Stimulated activated CD8-positive, alpha-beta memory T cell treated with anti-CD3 and anti-CD28 coated beads, Interleukin-15, amount 100 ng/mL, for 48 hours (primary cell): Measurements from ENCODE around the gene IFT43.

ENCODE experiments used
- DNase-seq, 2 donors: peaks; one replicate each; pipeline ENCODE4 v3.0.0-alpha.2; 2020; ENCODE audit warnings: low read depth in 2 of 2

IFT43 gene

GRCh38 chr14:75985618-75986438 lies at the start of gene IFT43:
Gene IFT43 (plus strand): TSS chr14:75985763. CDS start chr14:75985787, 24 bp downstream.
- DNase-seq: peak; percentile 79 to 80

DNA sequence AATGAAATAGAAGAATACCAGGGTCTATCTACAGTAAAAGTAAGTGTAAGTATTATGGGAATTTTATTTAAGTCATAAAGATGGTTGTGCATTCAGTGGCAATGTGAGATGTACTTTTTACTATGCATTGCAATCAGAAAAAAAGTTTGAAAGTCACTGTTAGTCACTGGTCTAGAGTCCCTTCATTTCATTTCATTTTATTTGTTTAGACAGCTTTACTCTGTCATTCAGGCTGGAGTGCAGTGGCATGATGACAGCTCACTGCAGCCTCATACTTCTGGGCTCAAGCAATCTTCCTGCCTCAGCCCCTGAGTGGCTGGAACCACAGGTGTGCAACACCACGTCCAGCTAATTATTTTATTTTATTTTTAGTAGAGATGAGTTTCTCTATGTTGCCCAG lies 46.4 kb upstream of the IFT43 start:
- no peak for DNase-seq

DNA sequence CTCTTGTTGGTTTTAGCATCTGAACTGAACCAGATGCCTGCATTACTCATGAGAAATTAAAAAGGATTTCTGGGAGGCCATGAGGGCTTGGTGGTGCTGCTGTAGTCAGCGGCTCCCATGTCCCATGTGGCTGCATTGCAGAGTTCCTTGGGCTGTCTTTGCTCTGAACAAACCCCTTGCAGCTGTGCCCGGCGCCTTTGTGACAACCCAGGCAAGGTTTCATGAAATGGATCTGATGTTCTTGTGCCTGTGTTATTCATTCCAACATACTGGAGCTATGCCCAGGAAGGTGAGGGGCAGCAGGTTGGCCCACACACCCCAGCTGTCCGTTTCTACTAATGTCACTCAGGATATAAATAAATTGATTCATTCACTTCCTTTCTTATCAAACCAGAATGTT lies 44.5 kb upstream of the IFT43 start:
- no peak for DNase-seq

DNA sequence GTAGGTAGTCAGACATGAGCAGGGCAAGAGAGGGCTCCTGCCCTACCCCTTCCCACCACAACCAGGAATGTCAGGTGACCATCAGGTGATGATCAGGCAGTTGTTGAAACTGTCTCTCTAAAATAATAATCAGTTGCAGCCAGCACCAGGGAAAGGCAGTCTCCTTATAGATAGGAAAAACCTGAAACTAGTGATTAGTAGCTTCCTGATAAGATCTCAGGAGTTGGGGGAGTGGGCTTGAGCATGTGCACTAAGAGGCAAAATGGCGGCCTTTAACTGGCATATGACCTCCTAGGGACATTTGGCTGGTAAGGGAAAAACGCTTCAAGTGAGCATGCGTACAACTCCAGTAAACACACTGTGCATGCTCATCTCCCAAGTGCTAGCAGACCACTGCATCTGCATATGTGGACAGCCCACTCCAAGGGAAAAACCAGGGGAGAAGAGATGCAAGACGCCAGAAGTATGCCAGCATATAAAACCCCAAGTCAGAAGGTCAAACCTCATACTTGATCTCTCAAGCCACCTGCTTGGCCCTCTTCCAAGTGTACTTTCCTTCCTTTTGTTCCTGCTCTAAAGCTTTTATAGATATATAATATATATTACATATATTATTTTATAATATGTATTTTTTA lies 40.8 kb upstream of the IFT43 start:
- no peak for DNase-seq

DNA sequence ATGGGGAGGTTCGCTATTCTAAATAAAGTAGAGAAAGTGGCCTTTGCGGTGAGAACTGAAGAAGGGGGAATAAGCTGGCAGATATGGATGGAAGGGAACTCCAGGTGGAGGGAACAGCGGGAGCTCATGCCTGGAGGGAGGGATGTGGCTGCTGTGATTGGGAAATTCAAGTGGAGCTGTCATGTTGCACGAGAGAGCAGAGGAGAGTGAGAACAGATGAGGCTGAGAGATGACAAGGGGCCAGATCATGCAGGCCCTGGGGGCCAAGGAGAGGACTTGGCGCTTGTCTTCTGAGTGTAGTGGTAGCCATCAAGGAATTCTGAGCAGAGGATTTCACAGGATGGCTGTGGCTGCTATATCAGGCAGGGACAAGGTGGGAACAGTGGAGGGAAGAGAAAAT lies 38.8 kb upstream of the IFT43 start:
- no peak for DNase-seq

- no peak for DNase-seq
Measured at GRCh38 chr14:75952489-75952888, 33.1 kb upstream of the IFT43 start.

DNA sequence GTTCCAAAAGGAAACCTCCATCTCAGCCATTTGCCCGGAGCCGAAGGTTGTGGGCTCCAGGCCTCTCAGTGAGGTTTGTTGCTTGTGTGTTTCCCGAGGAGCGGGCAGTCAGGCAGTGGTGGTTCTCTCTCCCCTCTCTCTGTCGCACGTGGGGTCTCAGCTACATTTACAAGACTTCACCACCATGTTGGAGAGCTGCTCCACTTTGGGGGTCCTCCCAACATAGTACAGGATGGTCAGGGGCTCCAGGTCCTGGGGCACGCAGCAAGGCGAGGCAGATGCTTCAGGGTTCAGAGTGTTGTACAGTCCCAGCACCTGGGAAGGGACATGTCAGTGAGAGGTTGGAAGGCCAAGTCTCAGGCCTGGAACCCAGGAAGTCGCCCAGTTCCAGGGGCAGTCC lies 26.5 kb upstream of the IFT43 start:
- no peak for DNase-seq

GRCh38 chr14:75960231-75960630 lies 25.3 kb upstream of the IFT43 start:
- DNase-seq: no peak

DNA sequence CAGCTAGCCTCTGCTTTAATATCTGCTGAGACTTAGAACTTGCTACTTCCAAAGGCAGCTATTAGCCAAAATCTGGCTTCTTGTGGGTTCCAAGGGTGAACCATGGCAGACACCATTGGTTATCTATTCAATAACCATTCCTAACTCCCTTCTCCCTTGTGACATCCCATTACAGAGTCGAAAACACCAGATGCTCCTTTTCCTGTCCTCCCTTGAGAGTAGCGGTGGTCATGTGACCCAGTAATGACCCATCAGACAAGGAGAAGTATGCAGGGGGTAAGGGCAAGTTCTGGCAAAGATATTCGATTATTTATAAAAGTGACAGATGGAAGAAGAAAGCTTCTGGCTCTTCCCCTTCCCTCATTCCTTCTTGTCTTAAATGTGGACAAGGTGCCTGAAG lies 23.9 kb upstream of the IFT43 start:
- no peak for DNase-seq

GRCh38 chr14:75967866-75968265 lies 17.7 kb upstream of the IFT43 start:
- DNase-seq: no peak

GRCh38 chr14:75968456-75968855 lies 17.1 kb upstream of the IFT43 start:
- no peak for DNase-seq

- DNase-seq: no peak
Measured at GRCh38 chr14:75969126-75969525, 16.4 kb upstream of the IFT43 start.

DNA sequence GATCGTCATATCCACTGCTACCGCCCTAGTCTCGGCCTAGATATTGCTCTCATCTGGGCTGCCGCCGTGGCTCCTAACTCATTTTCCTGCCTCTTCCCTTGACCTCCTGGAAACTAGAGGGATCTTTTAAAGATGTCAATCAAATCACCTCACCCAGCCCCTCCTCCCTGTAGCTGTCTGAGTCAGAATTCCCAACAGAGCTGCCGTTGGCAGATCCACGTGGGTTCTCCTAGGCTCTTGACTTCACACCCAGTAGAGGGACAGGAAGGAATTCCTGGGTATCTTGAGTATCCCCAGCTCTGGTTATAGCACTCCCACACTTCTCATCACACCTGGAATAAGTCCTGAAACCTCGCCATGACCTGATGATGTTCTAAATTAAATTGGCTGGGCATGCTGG lies 15.7 kb upstream of the IFT43 start:
- DNase-seq: no peak

GRCh38 chr14:75970989-75971388 lies 14.6 kb upstream of the IFT43 start:
- no peak for DNase-seq

DNA sequence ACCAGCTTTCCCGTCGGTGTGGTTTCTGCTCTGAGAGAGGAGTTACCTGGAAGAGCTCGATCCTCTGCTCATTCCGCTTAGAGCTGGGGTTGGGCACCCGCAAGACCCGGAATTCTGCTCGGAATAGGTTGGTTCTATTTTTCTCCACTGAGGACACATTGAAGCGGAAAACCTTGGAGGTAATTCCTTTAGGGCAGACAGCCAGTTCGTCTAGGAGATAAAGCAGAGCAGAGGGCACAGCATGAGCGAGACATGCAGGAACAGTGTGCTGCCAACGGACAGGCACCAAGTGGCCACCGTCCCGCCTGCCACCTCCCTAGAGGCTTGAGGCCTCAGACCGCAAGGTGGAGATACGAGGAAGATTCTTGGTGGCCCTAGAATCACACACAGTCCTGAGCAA lies 14.1 kb upstream of the IFT43 start:
- no peak for DNase-seq

GRCh38 chr14:75972801-75973421 lies 12.7 kb upstream of the IFT43 start:
- no peak for DNase-seq

DNA sequence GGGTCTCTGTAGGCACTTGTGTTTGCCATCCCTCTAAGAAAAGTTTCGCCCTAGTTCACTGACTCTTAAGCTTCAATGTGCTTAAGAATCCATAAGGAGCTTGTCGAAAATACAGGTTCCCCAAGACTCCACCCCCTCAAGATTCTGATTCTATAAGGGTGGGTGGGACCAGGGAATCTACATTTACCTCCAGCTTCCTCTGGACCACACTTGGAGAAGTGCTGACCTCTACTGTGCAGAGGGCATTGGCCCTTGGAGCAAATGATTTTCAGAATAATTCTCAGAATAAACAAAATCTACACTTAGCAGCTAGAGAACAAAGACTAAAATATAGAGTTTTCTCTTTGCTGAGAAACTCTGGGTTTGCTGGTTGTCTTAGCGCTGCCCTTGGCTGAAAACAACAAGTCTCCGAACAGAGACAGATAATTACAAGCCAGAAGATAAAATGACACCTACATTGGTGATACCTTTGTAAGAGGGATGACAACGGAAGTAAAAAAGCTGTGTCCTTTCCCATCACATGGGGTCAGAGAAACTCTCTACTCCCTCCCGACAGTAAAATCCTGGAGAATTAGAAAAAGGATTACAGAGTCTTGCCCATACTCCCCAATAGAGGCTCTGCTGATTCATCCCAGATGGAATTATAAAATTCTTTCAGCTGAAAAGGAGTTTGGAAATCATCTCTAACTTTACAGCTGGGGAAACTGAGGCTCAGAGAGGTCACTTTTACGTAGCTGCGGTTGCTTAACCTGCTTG lies 8.6 kb upstream of the IFT43 start:
- no peak for DNase-seq

- no peak for DNase-seq
Measured at GRCh38 chr14:75977582-75977943, 8.0 kb upstream of the IFT43 start.

- no peak for DNase-seq
Measured at GRCh38 chr14:75978249-75978731, 7.3 kb upstream of the IFT43 start.

DNA sequence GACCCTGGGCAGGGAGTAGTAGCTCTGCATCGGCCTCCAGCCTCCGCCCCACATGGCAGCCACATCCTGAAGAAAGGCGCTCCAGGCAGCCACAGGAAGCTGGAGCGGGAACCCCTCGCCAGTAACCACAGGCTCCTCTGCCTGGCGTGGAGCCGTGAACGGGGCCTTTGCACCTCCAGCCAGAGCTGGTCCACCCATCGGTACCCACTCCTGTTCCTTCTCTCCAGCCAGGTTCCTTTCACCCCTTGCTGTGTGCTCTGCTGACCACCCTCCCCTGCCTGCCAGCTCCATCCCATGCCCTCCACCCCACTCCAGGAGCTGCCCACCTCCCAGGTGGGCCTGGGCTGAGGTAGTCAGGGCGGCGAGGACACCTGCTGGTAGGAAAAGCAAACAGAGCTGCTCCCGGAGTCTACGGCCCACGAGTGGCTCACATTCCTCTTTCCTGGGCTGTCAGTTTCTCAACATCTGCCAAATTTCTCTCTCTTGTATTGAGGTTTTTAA lies 6.4 kb upstream of the IFT43 start:
- no peak for DNase-seq

DNA sequence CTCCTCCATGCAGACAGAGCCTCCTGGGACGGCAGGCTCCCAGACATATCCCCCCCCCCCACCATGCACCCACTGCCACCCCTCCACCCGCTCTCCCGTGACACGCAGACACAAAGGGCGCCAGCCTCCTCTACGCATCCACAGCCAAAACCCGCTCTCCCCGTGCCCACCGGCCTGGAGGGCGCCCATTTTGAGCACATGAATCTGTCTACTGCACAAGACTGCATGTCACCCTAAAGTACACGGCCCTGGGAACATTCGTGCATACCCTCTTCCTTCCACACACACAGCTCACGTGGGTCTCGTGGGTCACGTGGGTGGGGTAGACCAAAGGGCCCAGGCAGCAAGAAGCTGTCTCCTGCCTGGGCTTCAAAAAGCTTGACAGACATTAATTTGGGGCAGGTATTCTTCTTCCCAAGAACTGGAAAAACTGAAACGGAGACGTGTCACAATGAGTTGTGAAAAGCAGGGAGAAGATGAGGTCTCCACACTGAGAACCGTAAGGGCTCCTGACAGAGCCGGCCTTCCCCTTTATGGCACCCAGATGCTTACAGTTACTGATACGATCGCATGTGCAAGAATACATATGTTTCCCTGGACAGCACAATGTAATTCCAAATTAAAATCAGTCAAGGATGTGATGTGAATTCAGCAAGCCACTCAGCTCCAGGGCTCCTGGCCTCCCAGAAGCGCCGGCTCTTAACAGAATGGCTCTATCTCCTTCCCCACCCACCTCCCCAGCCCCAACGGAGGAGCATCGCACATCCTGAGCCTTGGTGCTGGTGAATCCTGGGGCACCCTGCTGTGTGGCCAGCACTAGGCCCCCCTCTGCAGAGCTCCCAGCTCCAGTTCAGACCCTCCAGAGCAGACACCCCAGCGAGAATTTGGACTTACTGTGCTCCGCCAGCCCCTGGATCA lies 5.7 kb upstream of the IFT43 start:
- DNase-seq: no peak
